Posterior vena cava (tissue), 2 donors: ENCODE measurements around the gene HOXB13. TPM values are rescaled to one million over a fixed set of nuclear protein-coding genes. Genes with fewer than 3 reads are reported as not detected.

ENCODE experiments used
- DNase-seq: peaks from one replicate; pipeline ENCODE4 v3.0.0-alpha.2; 2020; ENCODE audit warnings: low spot score
- intact Hi-C, 2 donors: fragments of 100-400 bp; cut with DNase I; formaldehyde crosslinking; loops; one replicate each; pipeline versions ENCODE4 v1.14.1 to v1.14.2; 2022 to 2023
- total RNA-seq, 2 donors: library from RNA; stranded (reverse); fragmentation: NEBNext Ultra II Directional; extraction: Animal tissue kit (Norgen Biotek cat#: 25700); gene quantifications; one replicate each; pipeline ENCODE4 v1.2.1, GENCODE V29; 2021
- donor health status: DM: yes; HTN: yes; CAD: no.
- donor health status: DM: yes; HTN: yes; CAD: no.

Gene HOXB13
- total RNA-seq, 2 donors from 2014 or later: not detected

DNA sequence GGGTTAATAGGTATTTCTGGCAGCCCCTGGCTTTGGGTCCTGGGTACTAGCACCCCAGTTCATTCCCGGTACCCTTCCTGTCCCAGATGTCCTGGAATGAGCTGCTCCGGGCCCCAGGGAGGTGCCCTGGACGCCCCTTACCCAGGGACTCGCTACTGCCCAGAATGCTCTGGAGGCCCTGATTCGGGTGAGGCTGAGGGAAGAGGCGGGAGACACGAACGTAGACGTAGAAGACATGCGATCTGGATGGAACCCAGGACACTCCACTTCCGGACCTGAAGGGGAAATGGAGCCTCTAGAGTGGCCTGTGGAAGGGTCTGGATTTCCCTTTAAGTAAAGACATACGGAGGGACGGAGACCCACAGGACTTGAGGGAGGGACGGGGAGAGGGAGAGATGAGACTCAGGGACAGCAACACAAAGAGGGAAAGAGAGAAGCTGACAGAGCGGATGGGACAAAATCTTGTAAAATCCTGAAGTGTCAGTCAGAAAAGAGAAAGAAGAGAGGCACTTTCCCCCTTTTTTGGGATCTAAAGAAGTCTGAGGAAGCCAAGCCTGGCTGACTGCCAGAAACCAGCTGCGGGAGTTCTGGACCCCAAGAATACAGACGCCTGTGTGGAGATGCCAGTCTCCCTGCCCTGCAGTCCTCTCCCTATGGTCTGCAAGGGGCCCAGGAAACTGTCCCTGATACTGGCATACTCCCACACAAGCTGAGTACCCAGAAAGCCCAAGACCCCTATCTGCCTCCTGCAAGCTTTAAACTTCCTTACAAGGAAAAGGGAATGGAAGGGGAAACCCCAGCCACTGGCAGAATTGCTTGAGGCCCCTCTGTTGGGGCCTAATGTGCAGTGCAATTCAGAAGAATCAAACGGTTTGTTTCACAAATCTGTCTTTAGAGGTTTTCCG, 1.0 kb upstream of the HOXB13 start:
- intact Hi-C loops: loop anchor here in 1 of 2 donors (10.0 kb wide), 1 partner anchor 145 kb away; no protein-coding TSS in a partner anchor
- no peak for DNase-seq

DNA sequence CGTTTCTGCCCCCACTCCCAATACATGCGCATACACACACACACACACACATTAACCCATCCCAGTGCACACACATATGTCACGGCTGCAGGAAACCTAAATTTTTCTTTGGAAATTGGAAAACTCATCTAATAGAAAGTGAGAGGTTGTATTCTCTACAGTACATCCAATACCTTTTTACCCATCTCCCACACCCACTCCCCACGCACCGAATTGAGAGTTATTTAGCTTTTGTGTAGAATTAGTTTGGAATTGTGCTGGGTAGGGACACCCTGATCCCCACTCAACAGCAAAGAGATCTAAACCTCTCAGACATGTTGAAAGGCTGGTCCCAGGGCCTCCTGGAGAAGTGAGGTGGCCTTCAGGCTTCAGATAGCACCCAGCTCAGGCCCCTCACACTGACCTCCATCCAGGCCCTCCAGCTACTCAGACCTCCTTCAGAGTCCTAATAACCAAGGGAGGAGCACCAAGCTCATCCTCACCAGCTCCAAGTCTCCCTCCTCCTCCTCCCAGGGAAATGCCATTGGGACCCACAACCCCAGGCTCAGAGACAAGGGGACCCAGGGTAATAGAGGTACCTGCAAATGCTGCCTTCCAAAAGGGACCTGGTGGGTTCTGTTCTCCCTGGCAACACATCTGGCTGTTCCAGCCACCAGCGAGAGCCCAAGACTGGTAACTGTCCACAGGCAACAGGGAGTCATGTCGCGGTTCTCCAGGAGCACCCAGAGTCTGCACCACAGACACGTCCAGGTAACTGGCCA, 955 bp downstream of the HOXB13 start:
- DNase-seq: no peak
- intact Hi-C loops: loop anchor here in 1 of 2 donors (2.0 to 10.0 kb wide), 2 partner anchors 63 to 147 kb away; no protein-coding TSS in a partner anchor

DNA sequence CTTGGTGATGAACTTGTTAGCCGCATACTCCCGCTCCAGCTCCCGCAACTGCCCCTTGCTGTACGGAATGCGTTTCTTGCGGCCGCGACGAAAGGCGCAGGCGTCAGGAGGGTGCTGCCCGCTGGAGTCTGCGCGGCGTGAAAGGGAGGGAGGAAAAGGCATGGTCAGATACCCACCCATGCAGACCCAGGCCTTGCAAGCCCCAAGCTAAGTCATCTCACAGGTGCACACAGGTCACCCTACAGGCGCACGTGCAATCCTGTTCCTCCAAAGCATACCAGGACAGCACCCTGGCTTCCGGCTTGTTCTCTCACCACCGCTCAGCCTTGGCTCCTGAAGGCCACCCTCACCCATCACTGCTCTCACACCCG, 1.6 kb downstream of the HOXB13 start:
- DNase-seq: no peak
- intact Hi-C loops: loop anchor here in 1 of 2 donors (2.0 to 10.0 kb wide), 2 partner anchors 64 to 148 kb away; no protein-coding TSS in a partner anchor

DNA sequence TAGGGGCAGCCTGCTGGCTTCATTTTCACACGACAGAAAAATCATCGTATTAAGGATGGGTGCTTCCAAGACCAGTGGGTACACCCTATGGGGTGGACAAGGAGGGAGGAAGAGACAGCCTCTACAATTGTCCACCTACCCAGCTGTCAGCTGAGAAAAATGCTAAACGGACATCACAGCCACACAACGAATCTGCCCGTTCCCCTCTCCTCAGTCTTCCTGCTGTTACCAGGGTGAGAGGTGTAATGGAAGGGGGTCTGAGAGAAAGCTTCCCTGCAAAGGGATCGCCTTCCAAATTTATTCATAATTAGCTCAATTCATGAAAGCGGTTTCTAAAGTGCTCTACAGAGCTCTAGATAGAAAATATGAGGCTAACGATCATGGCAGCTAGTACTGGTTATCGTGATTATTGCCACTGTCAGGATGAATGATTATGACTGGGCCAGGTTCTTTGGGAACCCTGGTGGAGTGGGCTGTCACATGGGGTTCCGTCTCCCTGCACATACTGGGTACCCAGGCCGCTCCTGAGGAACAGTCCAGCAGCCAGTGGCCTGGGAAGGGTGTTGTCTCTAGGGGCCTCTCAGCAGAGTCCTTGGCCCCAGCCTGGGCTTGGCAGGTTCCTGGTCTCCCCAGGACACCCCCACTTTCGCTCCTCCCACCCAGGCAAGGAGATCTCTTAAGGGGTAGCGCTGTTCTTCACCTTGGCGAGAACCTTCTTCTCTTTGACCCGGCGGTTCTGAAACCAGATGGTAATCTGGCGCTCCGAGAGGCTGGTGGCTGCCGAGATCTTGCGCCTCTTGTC, 2.2 kb downstream of the HOXB13 start:
- no peak for DNase-seq
- intact Hi-C loops: loop anchor here in 1 of 2 donors (2.0 to 10.0 kb wide), 2 partner anchors 64 to 148 kb away; no protein-coding TSS in a partner anchor

DNA sequence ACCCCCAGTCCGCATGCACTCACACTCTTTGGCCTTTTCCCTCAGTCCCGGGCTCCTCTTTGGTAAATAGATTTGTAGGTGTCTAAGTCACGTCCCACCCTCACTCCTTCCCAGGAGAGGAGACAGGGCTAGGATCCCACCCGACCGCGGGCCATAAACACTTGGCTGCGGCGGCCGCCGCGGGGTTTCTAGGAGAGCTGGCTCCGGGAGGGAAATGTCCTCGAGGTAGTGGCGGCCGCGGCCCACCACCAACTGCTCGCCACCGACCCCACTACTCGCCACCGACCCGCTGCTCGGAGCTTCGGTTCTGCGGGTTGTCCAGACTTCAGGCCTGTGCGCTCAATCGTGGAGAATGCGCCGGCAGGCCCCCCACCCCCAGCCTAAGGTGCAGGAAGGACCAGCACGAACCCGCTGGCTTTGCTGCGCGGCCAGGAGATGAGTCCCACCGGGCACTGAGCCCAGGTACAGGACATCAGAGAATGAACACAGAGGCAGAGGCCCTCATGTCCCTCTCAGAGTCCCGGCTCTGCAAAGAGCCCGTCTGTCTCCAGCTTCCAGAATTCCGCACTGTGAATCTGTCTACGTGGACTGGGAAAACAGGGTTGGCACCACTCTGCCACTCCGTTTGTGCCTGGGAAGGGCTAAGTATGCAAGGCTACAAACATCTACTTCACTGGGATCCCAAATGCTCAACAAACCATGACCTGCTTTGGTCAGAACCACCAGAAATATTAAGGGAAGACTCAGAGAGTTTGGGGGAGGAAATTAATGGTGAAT, 3.1 kb downstream of the HOXB13 start:
- intact Hi-C loops: loop anchor here (2.0 to 10.0 kb wide), 3 partner anchors 47 to 149 kb away; no protein-coding TSS in a partner anchor
- no peak for DNase-seq

DNA sequence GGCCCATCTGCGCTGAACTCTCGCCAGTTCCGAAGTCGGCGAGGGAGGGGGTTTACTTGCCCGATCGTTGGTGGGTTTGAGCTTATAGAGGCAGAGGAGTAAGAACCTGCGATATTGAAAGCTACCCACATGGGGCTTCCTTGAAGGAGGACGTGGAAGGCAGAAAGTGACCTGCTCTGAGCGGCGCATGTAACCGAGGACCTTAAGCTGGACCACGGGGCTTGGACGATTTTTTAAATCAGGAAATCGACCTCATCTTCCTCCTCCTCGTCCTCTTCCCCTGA, 3.6 kb downstream of the HOXB13 start:
- intact Hi-C loops: loop anchor here (2.0 to 10.0 kb wide), 2 partner anchors 46 to 150 kb away; no protein-coding TSS in a partner anchor
- no peak for DNase-seq

DNA sequence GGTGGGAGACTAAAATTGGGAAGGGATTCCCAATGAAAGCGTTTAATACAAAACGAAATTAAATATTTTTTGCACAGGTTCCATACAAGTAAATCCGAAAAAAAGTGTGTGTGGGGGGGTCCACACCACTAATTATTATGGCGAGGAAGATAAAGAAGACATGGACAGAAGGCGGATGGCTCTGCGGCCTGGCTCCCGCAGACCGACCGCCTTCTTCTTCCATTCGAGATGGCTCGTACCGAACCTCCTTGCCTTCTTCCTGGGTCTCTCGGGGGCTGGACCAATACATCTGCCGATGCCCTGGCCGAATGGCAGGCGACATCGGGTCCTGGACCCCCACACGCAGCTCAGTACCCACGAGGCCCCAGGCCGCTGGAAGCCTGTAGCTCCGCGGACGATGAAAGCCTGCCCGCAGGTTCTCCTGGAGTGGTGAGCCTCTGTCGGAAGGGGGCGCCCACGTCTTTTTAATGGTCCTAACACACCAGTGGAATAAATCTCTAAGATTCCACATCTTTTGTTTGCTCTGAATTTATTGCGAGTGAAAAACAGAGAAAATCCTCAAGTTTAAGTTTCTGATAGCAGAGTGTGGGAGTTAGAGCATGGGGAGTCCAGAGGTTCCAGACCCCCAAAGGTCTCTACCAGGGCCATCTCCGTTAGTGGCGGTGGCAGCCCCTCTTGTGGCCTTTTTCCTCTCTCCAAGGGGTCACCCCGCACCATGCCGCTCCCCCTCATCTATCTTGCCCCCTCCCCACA, 4.1 kb downstream of the HOXB13 start:
- DNase-seq: peak; percentile 96
- intact Hi-C loops: loop anchor here (2.0 to 10.0 kb wide), 4 partner anchors 46 to 153 kb away; no protein-coding TSS in a partner anchor

DNA sequence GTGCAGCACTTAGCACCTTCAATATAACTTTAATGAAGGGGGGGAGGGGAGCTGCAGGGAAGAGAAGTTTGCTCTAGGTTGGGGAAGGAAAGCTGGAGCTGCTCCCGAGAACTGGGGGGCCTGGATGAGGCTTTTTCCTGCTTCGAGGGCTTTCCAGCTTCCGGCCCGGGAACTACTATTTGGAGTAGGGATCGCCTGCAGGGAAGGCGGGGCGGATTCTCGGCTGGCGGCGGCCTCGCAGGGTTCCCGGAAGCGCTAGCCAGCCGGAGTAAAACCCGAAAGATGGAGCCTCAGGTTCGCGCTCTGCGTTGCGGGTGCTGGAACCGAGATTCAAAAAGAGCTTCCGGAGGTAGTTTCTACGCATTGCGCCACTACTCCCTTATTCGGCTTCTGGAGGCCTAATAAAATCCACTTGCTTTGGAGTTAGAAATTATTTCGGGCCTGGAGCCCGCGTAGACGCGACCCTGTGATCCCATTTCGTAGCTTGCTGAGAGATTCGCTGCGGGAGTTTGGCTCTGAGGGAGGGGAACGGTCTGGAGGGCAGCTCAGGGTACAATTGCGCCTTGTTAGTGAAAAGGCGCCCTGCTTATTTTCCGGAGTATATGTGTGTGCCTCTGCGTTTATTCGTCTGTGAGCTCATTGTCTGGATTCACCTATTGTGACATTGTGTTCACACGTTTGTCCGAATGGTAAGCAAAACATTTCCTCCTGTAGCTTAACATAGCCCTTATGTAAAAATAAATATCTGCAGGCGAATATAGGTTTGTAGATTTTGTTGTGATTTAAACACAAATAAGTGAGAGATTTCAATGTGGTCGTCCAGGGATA, 4.9 kb downstream of the HOXB13 start:
- intact Hi-C loops: loop anchor here (2.0 to 10.0 kb wide), 4 partner anchors 45 to 154 kb away; no protein-coding TSS in a partner anchor

DNA sequence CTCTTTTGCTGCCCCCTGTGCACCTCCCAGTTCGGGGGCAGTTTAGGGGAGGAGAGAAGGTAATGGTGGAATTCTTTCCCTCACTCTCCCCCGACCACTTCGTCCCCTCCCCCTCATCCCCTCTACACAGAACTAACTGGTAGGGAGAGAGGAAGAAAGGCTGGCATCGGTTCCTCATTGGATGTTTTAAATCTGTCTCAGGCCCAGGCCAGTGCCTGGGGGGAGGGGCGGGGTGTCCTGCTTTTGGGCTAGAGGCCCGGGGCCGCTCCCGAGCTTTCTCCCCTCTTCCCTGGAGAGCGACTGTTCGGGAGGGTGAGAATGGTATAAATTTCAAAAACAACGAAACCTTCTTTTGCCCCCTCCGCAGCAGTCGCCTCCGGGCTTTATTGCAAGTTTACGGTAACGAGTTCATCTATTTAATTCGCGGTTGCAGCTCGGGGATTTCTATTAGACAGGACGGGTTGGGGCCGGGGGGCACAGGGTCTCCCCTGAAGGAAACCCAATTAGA, 5.6 kb downstream of the HOXB13 start, which contains the start of gene PRAC2:
TSS of gene PRAC2 (plus strand) at position 271 of the 508 bp plus-strand sequence. CDS start 1,226 bp downstream, outside the sequence.
- intact Hi-C loops: loop anchor here (5.0 to 10.0 kb wide), 3 partner anchors 69 to 154 kb away; no protein-coding TSS in a partner anchor
- no peak for DNase-seq

More for the DNA sequence above, 4.9 kb downstream of the HOXB13 start:
- no peak for DNase-seq

DNA sequence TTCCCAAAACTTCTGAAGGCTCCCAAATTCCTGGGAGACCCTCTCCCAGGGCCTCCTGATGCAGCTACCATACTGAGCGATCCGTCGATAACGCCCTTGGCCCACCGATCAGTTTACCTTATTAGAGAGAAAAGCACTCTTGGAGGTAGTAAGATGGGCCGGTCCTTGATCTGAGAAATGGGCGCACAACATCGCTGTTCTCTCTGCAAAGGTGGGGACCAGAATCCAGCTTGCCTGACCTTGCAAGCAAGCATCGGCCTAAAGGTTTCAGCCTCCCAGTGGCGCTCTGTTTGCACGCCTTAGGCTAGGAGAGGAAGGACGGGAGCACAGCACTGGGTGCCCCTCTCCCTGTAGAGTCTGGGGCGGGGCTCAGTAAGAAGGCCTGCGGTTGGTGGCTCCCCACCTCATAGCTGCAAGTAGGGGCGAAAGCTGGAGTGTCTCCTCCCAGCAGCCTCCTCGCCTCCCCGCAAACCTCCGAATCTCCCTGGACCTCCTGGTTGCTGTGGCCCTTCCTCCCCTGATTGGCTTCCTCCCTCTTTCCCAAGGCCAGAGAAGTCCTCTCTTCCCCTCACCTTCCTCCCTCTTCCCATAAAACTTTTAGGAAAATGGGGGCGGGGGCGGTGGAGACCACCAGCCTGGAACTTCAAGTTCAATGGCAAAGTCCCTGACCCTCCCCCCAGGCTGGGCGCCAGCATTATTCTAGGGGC, 6.2 kb downstream of the HOXB13 start, which contains the start of gene PRAC1:
TSS of gene PRAC1 (minus strand) at position 318 of the 707 bp plus-strand sequence. CDS start at position 192, 126 bp downstream.
- no peak for DNase-seq

DNA sequence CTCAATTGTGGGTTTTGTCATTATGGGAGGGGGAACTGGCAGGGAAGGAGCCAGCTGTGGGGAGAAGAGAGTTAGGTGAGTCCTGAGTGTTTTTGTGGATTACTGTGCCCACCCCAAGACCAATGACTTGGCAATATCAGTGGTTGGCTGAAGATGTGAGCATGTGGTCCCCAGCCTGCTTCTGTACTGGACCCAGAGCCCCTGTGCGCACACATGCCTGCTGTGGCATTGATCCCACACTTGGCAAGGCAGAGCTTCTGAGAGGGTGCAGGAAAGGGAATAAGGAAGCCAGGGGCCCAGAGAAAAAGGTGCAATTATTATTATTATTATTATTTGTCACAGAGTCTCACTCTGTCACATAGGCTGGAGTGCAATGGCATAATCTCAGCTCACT, 7.5 kb downstream of the HOXB13 start:
- DNase-seq: no peak
- intact Hi-C loops: loop anchor here (5.0 to 10.0 kb wide), 3 partner anchors 71 to 156 kb away; no protein-coding TSS in a partner anchor

More for the DNA sequence above, 6.2 kb downstream of the HOXB13 start, which contains the start of gene PRAC1:
- intact Hi-C loops: loop anchor here (5.0 to 10.0 kb wide), 3 partner anchors 70 to 155 kb away; no protein-coding TSS in a partner anchor

DNA sequence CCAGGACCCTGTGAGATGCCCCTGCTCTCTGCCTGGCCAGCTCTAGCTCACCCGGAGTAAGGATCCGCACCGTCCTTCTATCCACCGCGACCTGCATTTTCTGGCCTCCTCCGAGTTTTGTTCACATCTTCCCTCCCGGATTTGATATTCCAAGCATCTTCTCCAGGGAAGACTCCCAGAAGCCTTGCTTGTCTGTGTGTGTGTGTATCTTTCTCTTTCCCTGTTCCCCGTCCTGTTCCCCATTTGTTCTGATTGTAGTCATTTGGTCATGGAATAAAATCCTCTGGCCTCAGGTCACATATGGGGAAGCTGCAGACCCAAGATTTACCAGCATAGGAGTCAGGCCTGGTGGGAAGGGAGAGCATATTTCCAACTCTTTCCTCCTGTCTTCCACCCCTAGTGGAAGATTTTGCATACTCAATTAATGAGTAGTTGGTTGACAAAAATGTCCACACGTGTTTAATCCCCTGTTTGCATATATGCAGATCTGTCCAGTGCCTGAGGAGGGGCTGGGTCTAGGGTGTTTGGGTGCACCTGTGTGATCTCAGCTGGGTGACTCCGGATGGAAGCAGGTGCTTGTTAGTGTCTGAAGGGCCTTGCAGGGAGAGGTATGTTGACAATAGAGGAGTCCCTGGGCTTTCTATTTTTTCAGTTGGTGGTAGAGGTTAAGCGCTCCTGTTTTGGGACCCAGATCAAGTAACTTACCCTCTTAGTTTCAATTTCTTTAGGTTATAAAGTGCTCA, 8.1 kb downstream of the HOXB13 start:
- DNase-seq: no peak
- intact Hi-C loops: loop anchor here (5.0 to 10.0 kb wide), 3 partner anchors 72 to 157 kb away; no protein-coding TSS in a partner anchor

DNA sequence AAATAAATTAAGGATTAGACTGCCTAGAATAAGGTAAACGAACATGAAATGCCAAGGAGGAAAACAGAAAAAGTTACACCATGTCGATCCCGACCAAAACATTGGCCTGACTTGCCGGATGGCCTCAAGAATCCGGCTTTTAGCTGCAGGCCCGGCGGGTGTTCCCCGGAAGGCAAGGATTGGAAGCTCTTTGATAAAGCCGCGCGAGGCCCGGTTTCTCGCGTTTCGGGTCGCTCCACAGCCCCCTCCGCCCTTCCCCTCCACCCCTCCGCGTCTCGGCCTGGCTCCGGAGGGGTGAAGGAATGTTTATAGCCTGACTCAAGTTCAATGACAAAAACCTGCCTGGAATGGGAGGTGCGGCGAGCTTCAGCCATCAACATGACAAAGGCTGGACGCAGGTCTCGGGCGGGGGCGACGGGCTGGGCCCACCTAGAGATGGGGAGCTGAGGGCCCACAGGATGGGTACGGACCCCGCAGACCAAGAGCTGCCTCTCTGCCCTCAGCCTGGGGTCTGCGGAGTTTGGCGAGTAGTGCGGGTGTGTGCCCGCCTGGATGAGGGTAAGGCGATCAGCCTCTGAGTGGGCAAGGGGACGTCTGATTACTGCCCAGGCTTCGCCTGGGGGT, 8.8 kb downstream of the HOXB13 start:
- DNase-seq: no peak
- intact Hi-C loops: loop anchor here (5.0 to 10.0 kb wide), 3 partner anchors 73 to 158 kb away; no protein-coding TSS in a partner anchor
